Measurements from ENCODE around the gene ACR.
"Not testable (repeated sequence)": the region's sequence is repeated elsewhere in the genome, so short reads cannot be mapped to it uniquely, and the experiment has no call there.

ACR gene

DNA sequence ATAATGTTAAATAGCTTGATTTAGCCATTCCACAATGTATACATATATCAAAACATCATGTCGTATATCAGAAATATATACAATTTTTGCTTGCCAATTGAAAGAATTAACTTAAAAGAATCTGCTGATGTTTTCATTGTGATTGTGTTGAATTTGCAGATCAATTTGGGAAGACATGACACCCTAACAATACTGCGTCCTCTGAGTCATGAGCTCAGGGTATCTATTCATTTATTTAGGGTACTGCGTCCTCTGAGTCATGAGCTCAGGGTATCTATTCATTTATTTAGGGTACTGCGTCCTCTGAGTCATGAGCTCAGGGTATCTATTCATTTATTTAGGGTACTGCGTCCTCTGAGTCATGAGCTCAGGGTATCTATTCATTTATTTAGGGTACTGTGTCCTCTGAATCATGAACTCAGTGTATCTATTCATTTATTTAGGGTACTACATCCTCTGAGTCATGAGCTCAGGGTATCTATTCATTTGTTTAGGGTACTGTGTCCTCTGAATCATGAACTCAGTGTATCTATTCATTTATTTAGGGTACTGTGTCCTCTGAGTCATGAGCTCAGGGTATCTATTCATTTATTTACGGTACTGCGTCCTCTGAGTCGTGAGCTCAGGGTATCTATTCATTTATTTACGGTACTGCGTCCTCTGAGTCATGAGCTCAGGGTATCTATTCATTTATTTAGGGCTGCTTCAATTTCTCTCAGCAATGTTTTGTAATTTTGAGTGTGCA, 21.8 kb downstream of the ACR start:
- peaks cover 37% of the 10 kb centered on the region for H3K27me3 ChIP-seq (ENCODE audit: control insufficient read depth, insufficient read depth, low read length)
- not testable (repeated sequence) for H3K4me3 ChIP-seq (ENCODE audit: low read depth, low read length); H3K27ac ChIP-seq (ENCODE audit: low read depth, low read length); H3K9me3 ChIP-seq (ENCODE audit: control insufficient read depth, insufficient read depth, low read length); H3K36me3 ChIP-seq (ENCODE audit: control insufficient read depth, insufficient read depth, low read length); H3K4me1 ChIP-seq (ENCODE audit: control insufficient read depth, insufficient read depth, low read length); H3K9ac ChIP-seq (ENCODE audit: low read depth, low read length)

DNA sequence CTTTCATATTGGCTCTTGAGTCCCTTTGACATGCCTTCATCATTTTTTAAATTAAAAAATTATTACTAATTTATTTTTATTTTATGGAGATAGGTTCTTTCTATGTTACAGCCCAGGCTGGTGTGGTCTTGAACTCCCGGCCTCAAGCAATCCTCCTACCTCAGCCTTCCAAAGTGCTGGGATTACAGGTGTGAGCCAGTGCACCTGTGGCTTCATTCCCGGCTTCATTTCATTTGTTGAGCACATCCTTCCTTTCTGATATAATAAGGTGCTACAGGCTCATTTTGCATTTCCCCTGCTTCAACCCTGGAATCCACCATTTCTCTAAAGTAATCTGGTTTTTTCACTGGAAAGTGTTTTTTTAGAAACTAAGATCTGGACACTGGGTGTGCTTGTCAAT, 23.8 kb downstream of the ACR start:
- H3K36me3 ChIP-seq (ENCODE audit: control insufficient read depth, insufficient read depth, low read length); H3K9ac ChIP-seq (ENCODE audit: low read depth, low read length); H3K4me3 ChIP-seq (ENCODE audit: low read depth, low read length); H3K4me1 ChIP-seq (ENCODE audit: control insufficient read depth, insufficient read depth, low read length); H3K9me3 ChIP-seq (ENCODE audit: control insufficient read depth, insufficient read depth, low read length); H3K27ac ChIP-seq (ENCODE audit: low read depth, low read length): not testable (repeated sequence)
- peaks cover 26% of the 10 kb centered on the region for H3K27me3 ChIP-seq (ENCODE audit: control insufficient read depth, insufficient read depth, low read length)

DNA sequence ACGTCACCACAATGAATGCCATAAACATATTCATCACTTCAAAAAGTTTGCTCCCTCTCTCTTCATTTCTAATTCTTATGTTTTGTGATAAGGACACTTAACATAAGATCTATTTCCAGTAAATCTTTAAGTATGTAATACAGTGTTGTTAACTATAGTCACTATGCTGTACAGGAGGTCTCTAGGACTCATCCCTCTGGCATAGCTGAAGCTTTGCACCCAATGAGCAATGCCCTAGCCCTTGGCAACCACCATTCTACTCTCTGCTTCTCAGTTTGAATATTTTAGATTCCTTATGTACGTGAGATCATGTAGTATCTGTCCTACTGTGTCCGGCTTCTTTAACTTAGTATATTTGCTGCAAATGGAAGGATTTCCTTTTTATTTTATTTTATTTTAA, 26.3 kb downstream of the ACR start:
- not testable (repeated sequence) for H3K4me3 ChIP-seq (ENCODE audit: low read depth, low read length); H3K36me3 ChIP-seq (ENCODE audit: control insufficient read depth, insufficient read depth, low read length); H3K27ac ChIP-seq (ENCODE audit: low read depth, low read length); H3K27me3 ChIP-seq (ENCODE audit: control insufficient read depth, insufficient read depth, low read length); H3K9ac ChIP-seq (ENCODE audit: low read depth, low read length); H3K9me3 ChIP-seq (ENCODE audit: control insufficient read depth, insufficient read depth, low read length); H3K4me1 ChIP-seq (ENCODE audit: control insufficient read depth, insufficient read depth, low read length)

DNA sequence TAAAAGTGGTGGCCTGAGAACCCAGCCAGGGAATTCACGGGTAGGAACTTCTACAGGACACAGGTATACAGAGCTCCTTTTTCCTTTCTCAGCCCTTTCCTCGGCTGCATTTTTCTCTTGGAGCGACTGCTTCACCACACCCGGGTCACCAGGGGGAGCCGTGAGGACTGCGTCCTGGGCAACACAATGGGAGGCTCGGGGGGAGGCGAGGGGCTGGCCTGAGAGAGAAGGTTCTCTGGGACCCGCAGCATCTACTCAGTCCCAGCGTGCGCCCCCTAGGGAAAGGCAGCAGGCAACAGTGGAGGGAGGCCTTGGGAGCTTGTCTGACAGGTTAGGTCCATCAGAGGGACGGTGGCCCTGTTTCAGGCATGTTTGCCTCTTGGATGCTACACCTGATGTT, 37.1 kb downstream of the ACR start:
- not testable (repeated sequence) for H3K4me3 ChIP-seq (ENCODE audit: low read depth, low read length); H3K27ac ChIP-seq (ENCODE audit: low read depth, low read length); H3K4me1 ChIP-seq (ENCODE audit: control insufficient read depth, insufficient read depth, low read length); H3K27me3 ChIP-seq (ENCODE audit: control insufficient read depth, insufficient read depth, low read length); H3K9me3 ChIP-seq (ENCODE audit: control insufficient read depth, insufficient read depth, low read length); H3K36me3 ChIP-seq (ENCODE audit: control insufficient read depth, insufficient read depth, low read length); H3K9ac ChIP-seq (ENCODE audit: low read depth, low read length)

- not testable (repeated sequence) for H3K27ac ChIP-seq (ENCODE audit: low read depth, low read length); H3K9me3 ChIP-seq (ENCODE audit: control insufficient read depth, insufficient read depth, low read length); H3K4me3 ChIP-seq (ENCODE audit: low read depth, low read length); H3K27me3 ChIP-seq (ENCODE audit: control insufficient read depth, insufficient read depth, low read length); H3K9ac ChIP-seq (ENCODE audit: low read depth, low read length); H3K4me1 ChIP-seq (ENCODE audit: control insufficient read depth, insufficient read depth, low read length); H3K36me3 ChIP-seq (ENCODE audit: control insufficient read depth, insufficient read depth, low read length)
These were observed 39.6 kb downstream of the ACR start for GRCh38 chr22:50777631-50778030.

DNA sequence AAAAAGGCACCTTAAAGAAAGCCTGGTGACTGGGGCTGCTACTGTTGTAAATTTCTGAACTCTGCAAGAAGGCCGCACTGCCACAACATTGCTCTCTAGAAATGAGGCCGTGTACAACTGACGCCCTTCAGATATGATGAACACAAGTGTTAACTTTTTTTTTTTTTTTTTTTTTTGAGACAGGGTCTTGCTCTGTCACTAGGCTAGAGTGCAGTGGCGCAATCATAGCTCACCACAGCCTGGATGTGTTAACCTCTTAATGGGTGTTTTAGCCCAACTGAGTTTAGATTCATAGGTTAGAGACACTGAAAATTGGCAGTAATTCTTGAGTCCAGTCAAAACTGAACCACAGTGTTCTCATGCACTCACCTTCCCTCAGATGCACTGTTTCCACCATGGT, 42.2 kb downstream of the ACR start:
- not testable (repeated sequence) for H3K27ac ChIP-seq (ENCODE audit: low read depth, low read length); H3K9me3 ChIP-seq (ENCODE audit: control insufficient read depth, insufficient read depth, low read length); H3K36me3 ChIP-seq (ENCODE audit: control insufficient read depth, insufficient read depth, low read length); H3K4me1 ChIP-seq (ENCODE audit: control insufficient read depth, insufficient read depth, low read length); H3K4me3 ChIP-seq (ENCODE audit: low read depth, low read length); H3K27me3 ChIP-seq (ENCODE audit: control insufficient read depth, insufficient read depth, low read length); H3K9ac ChIP-seq (ENCODE audit: low read depth, low read length)

DNA sequence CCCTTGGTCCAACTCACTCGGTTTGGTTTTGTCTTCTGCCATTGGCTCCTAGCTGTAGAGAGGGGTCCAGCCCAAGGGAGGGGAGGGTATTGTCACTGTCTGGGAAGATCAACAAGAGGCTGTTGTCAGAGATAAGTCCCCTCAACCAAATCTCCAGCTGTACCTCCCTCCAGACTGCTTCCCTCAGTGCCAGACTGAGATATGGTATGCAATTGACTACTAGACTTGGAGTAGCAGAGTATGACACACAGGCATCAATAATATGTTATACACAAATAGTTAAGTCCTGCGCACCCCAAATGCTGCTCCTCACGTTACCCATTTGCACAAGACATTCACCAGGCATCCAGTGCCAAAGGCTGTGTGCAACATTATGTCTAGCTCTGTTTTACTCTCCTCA, 44.2 kb downstream of the ACR start:
- H3K9ac ChIP-seq (ENCODE audit: low read depth, low read length); H3K36me3 ChIP-seq (ENCODE audit: control insufficient read depth, insufficient read depth, low read length); H3K4me1 ChIP-seq (ENCODE audit: control insufficient read depth, insufficient read depth, low read length); H3K27ac ChIP-seq (ENCODE audit: low read depth, low read length); H3K9me3 ChIP-seq (ENCODE audit: control insufficient read depth, insufficient read depth, low read length); H3K27me3 ChIP-seq (ENCODE audit: control insufficient read depth, insufficient read depth, low read length); H3K4me3 ChIP-seq (ENCODE audit: low read depth, low read length): not testable (repeated sequence)

DNA sequence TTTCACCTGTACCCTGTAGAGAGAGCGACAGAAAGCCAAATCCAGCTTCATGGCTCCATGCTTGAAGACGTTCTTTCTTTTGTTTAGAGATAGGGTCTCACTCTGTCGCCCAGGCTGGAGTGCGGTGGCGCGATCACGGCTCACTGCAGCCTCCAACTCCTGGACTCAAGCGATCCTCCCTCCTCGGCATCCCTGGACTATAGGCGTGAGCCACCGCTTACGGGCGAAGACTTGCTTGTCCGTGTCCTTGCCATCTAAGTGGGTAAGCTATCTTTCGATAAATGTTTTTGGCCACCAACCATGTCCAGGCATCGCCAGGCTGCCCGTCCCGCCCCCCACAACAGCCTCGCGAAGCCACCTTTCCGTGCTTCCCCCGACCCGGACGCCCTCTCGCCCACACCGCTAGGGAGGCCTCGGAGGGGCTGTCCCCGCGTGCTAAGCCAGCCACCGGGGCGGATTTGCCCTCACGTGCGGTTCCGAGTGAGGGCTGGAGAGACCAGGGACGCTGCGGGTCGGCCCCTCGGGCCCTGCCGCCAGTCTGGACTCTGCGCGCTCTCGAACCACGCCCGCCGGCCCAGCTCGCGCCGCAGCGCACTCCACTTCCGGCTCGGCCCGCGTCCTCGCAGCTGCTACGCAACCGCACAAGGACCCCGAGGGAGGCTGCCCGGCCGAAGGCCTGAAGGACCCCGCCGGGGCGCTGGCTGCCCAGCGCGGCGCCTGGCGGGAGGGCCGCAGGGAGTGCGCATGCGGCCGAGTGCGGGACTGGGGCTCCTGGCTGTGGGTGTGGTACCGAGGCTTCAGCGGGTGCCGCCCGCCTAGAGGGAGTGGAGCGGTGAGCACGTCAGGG, 45.3 kb downstream of the ACR start, which contains the start of gene RABL2B:
TSS of gene RABL2B (minus strand) at position 604 of the 847 bp plus-strand sequence. CDS start 1,342 bp downstream, outside the sequence.
- not testable (repeated sequence) for H3K4me1 ChIP-seq (ENCODE audit: control insufficient read depth, insufficient read depth, low read length); H3K9ac ChIP-seq (ENCODE audit: low read depth, low read length); H3K27me3 ChIP-seq (ENCODE audit: control insufficient read depth, insufficient read depth, low read length); H3K36me3 ChIP-seq (ENCODE audit: control insufficient read depth, insufficient read depth, low read length); H3K27ac ChIP-seq (ENCODE audit: low read depth, low read length); H3K9me3 ChIP-seq (ENCODE audit: control insufficient read depth, insufficient read depth, low read length)
- peak within 1 kb of the TSS; percentile 64 for H3K4me3 ChIP-seq (ENCODE audit: low read depth, low read length)

- H3K9me3 ChIP-seq (ENCODE audit: control insufficient read depth, insufficient read depth, low read length); H3K36me3 ChIP-seq (ENCODE audit: control insufficient read depth, insufficient read depth, low read length); H3K27me3 ChIP-seq (ENCODE audit: control insufficient read depth, insufficient read depth, low read length); H3K27ac ChIP-seq (ENCODE audit: low read depth, low read length); H3K9ac ChIP-seq (ENCODE audit: low read depth, low read length); H3K4me1 ChIP-seq (ENCODE audit: control insufficient read depth, insufficient read depth, low read length): not testable (repeated sequence)
- peak overlapping the region; percentile 64 for H3K4me3 ChIP-seq (ENCODE audit: low read depth, low read length)
These were observed 45.9 kb downstream of the ACR start for GRCh38 chr22:50783880-50784276.

DNA sequence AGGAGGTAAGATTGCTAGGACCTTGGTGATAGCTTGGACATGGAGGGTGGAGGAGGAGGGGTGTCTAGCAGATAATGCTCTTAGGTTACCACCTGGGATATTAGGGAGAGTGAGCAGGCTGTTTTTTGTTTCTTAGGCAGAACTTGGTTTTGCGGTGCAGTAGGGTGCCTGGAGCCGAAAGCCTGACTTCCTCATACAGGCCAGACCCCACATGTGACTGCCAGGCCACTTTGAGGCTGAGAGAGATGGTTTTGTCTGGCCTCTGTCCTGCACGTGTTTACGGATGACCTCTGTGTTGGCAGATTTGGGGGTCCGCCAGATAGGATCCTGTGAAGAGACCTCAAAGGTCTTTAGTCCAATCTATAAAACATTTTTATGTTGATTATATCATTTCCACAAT, 47.3 kb downstream of the ACR start:
- not testable (repeated sequence) for H3K9ac ChIP-seq (ENCODE audit: low read depth, low read length); H3K4me1 ChIP-seq (ENCODE audit: control insufficient read depth, insufficient read depth, low read length); H3K36me3 ChIP-seq (ENCODE audit: control insufficient read depth, insufficient read depth, low read length); H3K27me3 ChIP-seq (ENCODE audit: control insufficient read depth, insufficient read depth, low read length); H3K27ac ChIP-seq (ENCODE audit: low read depth, low read length); H3K9me3 ChIP-seq (ENCODE audit: control insufficient read depth, insufficient read depth, low read length); H3K4me3 ChIP-seq (ENCODE audit: low read depth, low read length)

GRCh38 chr22:50786936-50787335, 48.9 kb downstream of the ACR start:
- not testable (repeated sequence) for H3K9me3 ChIP-seq (ENCODE audit: control insufficient read depth, insufficient read depth, low read length); H3K9ac ChIP-seq (ENCODE audit: low read depth, low read length); H3K4me3 ChIP-seq (ENCODE audit: low read depth, low read length); H3K27ac ChIP-seq (ENCODE audit: low read depth, low read length); H3K27me3 ChIP-seq (ENCODE audit: control insufficient read depth, insufficient read depth, low read length); H3K36me3 ChIP-seq (ENCODE audit: control insufficient read depth, insufficient read depth, low read length); H3K4me1 ChIP-seq (ENCODE audit: control insufficient read depth, insufficient read depth, low read length)

Measured in HUES48 (cell line).